Measurements from ENCODE around the gene SF3A2.

SF3A2 gene

DNA sequence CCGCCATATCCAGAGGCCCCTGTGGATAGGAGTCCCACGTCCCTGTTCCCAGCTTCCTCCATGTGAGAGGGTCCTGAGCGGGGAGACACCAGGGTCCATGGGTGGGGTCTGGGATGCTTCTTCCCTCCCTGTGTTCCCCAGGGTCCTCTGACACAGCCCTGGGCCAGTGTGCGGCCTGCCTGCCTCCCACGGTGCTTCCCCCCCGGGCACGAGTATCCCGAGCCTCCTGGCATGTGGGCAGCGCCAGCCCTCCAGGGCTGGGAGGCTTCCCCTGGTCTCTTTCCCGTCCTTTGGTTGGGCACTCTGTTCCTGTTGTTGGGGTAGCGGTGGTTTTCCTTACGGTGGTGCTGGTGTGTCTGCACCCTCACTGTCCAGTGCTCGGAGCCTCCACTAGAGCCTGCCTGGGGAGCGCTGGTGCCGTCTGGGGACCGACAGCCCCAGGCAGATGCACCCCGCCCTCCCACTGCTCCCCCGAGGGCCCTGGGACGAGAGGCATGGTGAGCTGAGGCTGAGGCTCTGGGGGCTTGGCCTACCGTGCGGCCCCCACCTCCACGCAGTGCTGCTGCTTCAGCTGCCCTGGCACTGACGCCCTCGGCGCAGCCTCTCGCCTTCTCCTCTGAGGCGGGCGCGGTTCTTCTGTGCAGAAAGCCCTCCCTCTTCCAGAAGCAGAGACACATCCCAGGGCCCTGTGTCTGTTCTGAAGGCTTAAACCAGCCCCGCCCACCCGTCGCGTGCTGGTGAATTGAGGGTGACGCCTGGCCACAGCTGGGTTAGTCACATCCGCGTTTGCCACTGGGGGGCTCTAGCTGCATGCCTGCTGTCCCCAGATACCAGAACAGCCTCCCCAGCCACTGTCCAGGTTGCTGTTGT lies 28.4 kb upstream of the SF3A2 start:
- peak; percentile 18 to 27 for DNase-seq

GRCh38 chr19:2208975-2209374 lies 27.6 kb upstream of the SF3A2 start:
- DNase-seq, result no peak

DNA sequence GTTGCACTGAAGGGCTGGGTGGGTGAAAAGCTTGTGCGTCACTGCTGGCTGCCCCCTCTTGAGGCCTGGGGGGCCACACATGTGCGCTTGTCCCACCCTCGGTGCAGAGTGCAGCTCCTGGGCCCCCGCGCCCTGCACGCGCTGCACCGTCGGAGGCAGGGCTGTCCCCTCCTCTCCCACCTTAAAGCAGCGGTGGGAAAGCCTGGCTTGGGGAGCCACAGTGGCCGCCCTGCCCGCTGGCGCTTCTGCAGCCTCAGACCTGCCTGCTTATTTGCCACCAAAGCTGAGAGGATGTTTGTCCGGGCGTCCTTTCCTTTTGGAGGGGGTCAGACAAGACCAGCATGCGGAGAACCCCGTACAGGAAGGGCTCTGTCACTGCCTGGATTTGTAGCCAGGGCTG lies 27.2 kb upstream of the SF3A2 start:
- no peak for DNase-seq

DNA sequence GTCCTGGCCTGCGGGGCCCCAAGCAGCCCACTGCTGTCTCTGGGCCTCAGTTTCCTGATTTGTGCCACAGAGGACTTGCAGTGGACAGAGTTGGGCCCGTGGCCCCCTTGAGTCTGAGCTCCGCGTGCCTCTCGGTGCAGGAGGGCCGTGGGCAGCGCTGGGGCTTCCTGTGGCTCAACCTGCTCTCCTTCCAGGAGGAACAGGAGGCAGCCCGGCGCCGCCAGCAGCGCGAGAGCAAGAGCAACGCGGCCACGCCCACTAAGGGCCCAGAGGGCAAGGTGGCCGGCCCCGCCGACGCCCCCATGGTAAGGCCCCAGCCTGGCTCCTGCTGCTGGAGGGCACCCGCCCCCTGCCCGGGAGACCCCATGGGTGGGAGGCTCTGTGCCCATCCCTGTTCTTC lies 26.4 kb upstream of the SF3A2 start:
- no peak for DNase-seq

DNA sequence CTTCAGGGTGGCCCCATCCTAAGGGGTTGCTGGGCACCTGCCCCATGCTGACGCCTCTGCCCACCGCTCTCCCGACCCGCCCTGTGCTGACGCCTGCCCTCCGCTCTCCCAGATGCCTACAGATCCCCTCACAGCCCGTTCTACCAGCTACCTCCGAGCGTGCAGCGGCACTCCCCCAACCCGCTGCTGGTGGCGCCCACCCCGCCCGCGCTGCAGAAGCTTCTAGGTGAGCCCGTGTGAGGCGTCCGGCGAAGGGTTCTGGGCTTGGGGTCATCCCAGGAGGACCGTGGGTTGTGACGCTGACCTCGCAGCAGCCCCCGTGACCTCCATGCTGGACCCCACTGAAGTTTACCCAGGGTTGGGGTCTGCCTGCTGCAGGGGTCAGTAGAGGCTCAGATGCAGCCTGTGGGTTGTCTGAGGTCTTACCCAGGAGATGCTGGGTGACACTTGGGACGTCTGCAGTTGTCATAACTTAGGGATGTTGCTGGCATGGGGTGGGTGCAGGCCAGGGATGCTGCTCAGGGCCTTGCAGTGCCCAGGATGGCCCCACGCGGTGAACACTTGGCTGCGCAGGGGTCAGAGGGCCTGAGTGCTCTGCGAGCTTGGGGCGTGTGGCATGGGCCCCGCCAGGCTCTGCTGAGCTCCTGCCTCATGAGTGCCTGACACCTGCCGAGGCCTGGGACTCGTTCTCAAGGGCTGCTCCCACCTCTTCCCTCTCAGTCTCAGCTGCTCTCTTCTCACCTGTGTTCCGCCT lies 25.5 kb upstream of the SF3A2 start:
- no peak for DNase-seq

DNA sequence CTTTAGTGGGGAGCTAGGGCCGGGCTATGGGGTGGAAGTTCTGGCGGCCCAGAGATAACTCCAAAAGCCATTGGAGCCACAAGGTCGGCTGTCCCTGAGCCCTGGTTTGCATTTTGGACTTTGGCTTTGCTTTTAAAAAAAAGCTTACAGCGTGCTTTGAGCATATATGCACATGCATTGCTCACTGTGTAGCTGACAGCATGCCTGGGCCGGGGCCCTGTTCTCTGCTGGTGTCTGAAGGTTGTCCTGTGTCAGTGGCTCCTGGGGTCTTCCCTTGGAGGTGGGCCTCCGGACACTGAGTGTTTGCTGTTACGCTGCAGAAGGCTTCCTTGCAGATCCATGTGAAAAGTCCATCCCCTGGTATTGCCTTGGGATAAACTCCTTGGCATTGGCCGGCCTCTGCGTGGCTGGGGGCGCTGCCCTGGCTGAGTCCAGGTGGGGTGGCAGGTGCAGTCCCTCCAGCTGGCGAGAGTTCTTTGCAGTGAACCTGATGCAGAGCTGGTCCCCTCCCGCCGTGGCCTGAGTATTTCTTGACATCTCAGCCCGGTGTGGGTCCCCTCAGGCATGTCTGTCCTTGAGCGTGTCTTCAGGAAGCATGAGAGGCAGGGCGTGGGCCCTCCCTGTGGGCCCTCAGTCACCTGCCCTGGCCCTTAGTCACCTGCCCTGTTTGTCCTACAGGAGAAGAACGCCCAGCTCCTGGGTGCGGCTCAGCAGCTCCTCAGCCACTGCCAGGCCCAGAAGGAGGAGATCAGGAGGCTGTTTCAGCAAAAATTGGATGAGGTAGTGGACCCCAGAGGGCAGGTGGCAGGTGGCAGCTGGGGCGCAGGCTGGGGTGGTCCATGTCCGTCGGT lies 23.5 kb upstream of the SF3A2 start:
- no peak for DNase-seq

DNA sequence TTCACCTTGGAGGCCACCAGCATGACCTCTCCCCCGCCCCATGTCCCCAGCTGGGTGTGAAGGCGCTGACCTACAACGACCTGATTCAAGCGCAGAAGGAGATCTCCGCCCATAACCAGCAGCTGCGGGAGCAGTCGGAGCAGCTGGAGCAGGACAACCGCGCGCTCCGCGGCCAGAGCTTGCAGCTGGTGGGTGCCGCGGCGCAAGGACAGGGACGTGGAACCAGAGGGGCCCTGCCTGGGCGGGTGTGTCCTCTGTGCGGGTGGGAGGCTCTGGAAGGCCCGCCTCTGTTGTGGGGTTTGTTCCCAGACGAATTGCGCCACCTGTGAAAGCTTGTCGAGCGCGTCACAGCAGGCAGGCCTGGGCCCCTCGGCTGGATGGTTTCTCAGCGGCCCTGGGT lies 22.8 kb upstream of the SF3A2 start:
- no peak for DNase-seq

DNA sequence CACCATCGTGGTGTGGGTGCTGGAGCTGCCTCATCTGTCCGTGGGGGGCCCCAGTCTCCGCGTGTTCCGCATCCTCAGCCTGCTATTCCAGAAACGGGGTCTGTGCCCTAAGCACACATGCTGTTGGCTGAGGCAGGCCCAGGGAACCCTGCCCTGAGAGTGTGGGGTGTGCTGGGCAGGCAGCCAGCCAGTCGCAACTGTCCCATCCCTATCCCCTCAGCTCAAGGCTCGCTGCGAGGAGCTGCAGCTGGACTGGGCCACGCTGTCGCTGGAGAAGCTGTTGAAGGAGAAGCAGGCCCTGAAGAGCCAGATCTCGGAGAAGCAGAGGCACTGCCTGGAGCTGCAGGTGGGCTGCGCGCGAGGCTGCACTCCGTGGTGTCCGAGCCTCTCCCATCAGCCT lies 22.4 kb upstream of the SF3A2 start:
- DNase-seq, result no peak

GRCh38 chr19:2215281-2215751 lies 21.3 kb upstream of the SF3A2 start:
- DNase-seq, result peak in 1 of 2 donors; percentile 46

DNA sequence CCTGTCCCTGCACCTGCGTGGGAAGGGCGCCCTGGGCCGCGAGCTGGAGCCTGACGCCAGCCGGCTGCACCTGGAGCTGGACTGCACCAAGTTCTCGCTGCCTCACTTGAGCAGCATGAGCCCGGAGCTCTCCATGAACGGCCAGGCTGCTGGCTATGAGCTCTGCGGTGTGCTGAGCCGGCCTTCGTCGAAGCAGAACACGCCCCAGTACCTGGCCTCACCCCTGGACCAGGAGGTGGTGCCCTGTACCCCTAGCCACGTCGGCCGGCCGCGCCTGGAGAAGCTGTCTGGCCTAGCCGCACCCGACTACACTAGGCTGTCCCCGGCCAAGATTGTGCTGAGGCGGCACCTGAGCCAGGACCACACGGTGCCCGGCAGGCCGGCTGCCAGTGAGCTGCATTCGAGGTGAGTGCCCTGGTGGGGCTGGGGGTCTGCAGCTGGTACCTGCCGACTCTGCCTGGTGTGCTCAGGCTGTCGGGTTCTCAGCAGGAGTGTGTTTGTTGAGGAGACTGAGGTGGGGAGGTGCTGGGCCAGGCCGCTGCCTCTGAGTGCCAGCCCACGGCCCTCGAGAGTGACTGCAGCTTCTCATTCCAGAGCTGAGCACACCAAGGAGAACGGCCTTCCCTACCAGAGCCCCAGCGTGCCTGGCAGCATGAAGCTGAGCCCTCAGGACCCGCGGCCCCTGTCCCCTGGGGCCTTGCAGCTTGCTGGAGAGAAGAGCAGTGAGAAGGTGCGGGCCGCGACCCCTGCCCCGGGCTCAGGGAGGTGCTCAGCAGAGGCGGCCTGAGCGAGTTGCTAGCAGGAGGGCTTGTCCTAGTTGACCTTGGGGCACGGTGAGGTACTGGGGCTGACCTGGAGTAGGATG lies 20.0 kb upstream of the SF3A2 start:
- DNase-seq, result no peak

DNA sequence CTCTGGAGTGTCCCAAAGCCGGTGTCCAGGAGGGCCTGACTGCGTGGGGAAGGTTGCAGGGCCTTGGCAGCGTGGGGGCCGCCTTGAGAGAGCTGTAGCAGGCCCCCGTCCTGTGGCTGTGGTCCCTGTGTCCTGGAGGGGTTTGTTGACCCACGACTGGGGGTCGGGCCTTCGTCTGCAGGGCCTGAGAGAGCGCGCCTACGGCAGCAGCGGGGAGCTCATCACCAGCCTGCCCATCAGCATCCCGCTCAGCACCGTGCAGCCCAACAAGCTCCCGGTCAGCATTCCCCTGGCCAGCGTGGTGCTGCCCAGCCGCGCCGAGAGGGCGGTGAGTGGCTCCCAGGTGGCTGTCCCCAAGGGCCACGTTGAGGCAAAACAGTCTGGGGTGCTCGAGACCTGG lies 19.0 kb upstream of the SF3A2 start:
- DNase-seq, result no peak

- no peak for DNase-seq
Measured at GRCh38 chr19:2219726-2220125, 16.9 kb upstream of the SF3A2 start.

DNA sequence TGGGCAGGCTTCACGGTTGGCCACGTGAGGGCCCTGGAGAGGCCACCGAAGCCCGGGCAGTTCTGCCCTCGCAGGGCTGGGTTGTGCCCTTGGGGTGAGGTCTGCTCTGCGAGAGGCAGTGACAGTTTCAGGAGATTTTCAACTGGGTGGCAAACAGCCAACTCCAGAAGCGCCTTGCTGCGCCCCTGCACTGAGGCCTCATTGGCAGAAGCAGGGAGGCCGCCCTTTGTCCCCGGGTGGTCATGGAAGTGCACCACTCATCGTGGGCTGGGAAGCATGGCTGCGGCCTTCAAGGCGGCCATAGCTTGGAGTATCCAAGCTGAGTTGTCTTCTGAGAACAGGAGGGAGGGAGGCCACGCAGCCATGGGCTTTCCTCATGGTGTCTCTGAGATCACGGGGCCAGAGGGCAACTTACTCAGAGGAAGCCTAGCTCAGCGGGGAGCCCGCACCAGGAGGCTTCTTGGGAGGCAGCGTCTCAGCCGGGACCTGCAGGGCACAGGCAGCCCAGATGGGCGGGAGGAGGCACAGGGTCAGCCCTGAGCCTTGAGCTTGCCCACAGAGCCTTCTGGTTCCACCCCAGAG lies 15.3 kb upstream of the SF3A2 start:
- no peak for DNase-seq

GRCh38 chr19:2221918-2222317 lies 14.7 kb upstream of the SF3A2 start:
- DNase-seq, result no peak

- no peak for DNase-seq
Measured at GRCh38 chr19:2223391-2223790, 13.2 kb upstream of the SF3A2 start.

DNA sequence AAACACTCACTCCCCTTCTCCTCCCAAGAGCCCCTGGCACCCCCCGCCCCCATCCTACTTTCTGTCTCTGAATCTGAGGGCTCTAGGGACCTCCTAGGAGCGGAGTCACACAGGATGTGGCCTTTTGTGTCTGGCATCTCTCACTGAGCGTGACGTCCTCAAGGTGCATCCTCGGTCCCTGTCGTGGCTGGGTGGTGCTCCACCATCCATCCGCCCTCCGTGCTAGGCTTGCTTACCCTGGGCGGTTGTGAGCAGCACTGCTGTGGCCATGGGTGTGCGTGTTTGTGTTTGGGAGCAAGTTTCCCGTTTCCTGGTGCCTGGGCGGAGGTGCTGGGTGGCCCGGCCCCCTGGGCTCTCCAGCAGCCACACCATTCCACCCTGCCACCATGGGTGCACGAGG lies 12.7 kb upstream of the SF3A2 start:
- peak; percentile 25 to 62 for DNase-seq

- DNase-seq, result no peak
Measured at GRCh38 chr19:2224754-2225349, 11.8 kb upstream of the SF3A2 start.

GRCh38 chr19:2225415-2226050 lies 11.1 kb upstream of the SF3A2 start:
- no peak for DNase-seq

- DNase-seq, result no peak
Measured at GRCh38 chr19:2226051-2226839, 10.4 kb upstream of the SF3A2 start.

DNA sequence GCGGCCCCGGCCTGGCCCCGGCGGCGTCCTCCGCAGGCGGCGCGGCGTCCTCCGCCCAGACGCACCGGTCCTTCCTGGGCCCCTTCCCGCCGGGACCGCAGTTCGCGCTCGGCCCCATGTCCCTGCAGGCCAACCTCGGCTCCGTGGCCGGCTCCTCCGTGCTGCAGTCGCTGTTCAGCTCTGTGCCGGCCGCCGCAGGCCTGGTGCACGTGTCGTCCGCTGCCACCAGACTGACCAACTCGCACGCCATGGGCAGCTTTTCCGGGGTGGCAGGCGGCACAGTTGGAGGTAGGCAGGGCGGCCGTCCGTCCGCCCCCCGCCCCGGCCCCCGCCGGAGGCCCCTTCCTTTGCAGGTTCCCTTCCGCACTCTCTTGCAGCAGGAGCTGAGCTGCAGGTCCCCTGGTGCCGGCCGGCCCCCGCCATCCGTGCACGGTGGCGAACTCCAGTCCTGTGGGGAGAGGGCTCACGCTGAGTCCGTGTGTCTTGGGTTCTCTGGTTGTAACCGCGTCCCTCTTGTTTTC lies 9.7 kb upstream of the SF3A2 start:
- no peak for DNase-seq
